Ovary (tissue), 10 donors: ENCODE data around the gene SLC16A10. TPM values are rescaled to one million over a fixed set of nuclear protein-coding genes. Genes with fewer than 3 reads are reported as not detected.

Experiments
- DNase-seq, 5 donors: peaks; one replicate each; pipeline ENCODE4 v3.0.0-alpha.2; 2019 to 2020
- H3K27ac ChIP-seq, 2 donors: fragments of 200-600 bp; one replicate each; pipeline versions ENCODE4 v1.5.1 to v1.8.0; 2019 to 2022
- H3K27me3 ChIP-seq: fragments of 200-600 bp; one replicate; pipeline ENCODE4 v1.8.0; 2022
- H3K36me3 ChIP-seq: fragments of 200-600 bp; sonication (generic); one replicate; pipeline ENCODE4 v1.5.1; 2019
- H3K4me1 ChIP-seq: one replicate; pipeline ENCODE4 v1.8.1; 2013; ENCODE audit warnings: mild to moderate bottlenecking, moderate library complexity; ENCODE audit not compliant: insufficient read depth
- H3K4me3 ChIP-seq: fragments of 200-600 bp; sonication (generic); one replicate; pipeline ENCODE4 v1.5.1; 2017
- H3K9me3 ChIP-seq, 2 donors: fragments of 200-600 bp in 1 of 2; sonication (generic) in 1 of 2; one replicate each; pipeline versions ENCODE4 v1.5.1 to v1.8.1; 2013 to 2019; ENCODE audit warnings: mild to moderate bottlenecking in 1 of 2, moderate library complexity in 1 of 2
- EP300 ChIP-seq: sonication (generic); formaldehyde crosslinking; IDR thresholded peaks from one replicate; pipeline ENCODE4 v1.6.1; 2017; ENCODE audit warnings: antibody characterized with exemption
- POLR2A ChIP-seq: fragments of 450-650 bp; IDR thresholded peaks from one replicate; pipeline ENCODE4 v1.6.1; 2017; ENCODE audit warnings: antibody characterized with exemption, mild to moderate bottlenecking, moderate library complexity
- WGBS, 3 donors: extraction: QIAGEN DNeasy Blood & Tissue Kit in 1 of 3; methylation state at CpG; one replicate each; pipeline versions ENCODE4 v1.1.5 to v1.1.7; 2013 to 2017; 5-methylcytosine and 5-hydroxymethylcytosine counted together
- intact Hi-C, 4 donors: fragments of 100-400 bp; cut with DNase I; formaldehyde crosslinking; loops; one replicate each; pipeline versions ENCODE4 v1.11.0 to v1.15.1; 2022 to 2023
- long read RNA-seq, 3 donors: library from polyadenylated mRNA in 2 of 3; unstranded in 2 of 3; transcript quantifications; one replicate each; pipeline ENCODE4 v2.0.0 and lab custom pipeline, GENCODE V29; 2021 to 2026
- polyA plus RNA-seq, 2 donors: library from polyadenylated mRNA; stranded (reverse); fragments of 200-250 nt in 1 of 2; fragments of 350-450 nt in 1 of 2; fragmentation: Illumina TruSeq in 1 of 2; extraction: RNeasy Lipid Tissue Mini Kit (QIAGEN cat#74804) in 1 of 2; gene quantifications; one replicate each; pipeline ENCODE4 v1.2.3, GENCODE V29; 2013 to 2014
- total RNA-seq, 7 donors: library from RNA; depleted of rRNA in 2 of 7; stranded (reverse); fragments of >200 nt in 2 of 7; fragmentation: NEBNext Ultra II Directional in 3 of 7; extraction: Animal tissue kit (Norgen Biotek cat#: 25700) in 3 of 7; gene quantifications; one replicate each; pipeline versions ENCODE4 v1.1.0 to v1.2.4, GENCODE V29; 2016 to 2023
- TF ChIP-seq, protein P1 (sequence below), 3 donors: fragments of 450-650 bp in 2 of 3; fragments of 200-600 bp in 1 of 3; IDR thresholded peaks; one replicate each; pipeline versions ENCODE4 v1.5.1 to v1.8.0; 2016 to 2022; ENCODE audit warnings: antibody characterized with exemption in 3 of 3, mild to moderate bottlenecking in 1 of 3
- donor health status: DM: no; HTN: no; CAD: no; lungs with moderate emphysema.
- donor health status: DM: no; HTN: no; CAD: no.
- donor health status: Bipolar disorder and iron deficiency.
- donor health status: DM: yes; HTN: yes; CAD: no.
- donor health status: DM: no; HTN: no; CAD: no.
- donor health status: DM: yes; HTN: yes; CAD: no.

The SLC16A10 gene
- total RNA-seq (10 to 100 TPM in 1 of 7 donors, 1 to 10 TPM in 6; 3.6 to 10.8 (median 4.6) TPM), polyA plus RNA-seq (under 1 TPM; 0.80 to 0.98 TPM)
- long read RNA-seq, donor 1 = 0 reads
- long read RNA-seq, donor 2, transcript SLC16A10-202 (6 exons, 2,508 nt) = major isoform, 7 of 8 reads
- long read RNA-seq, donor 2, partial matches to known transcripts = 0 of 8 reads
- long read RNA-seq, donor 2, other reads (novel, unspliced or antisense) = 0 of 8 reads
- long read RNA-seq, donor 3 = 0 reads

DNA sequence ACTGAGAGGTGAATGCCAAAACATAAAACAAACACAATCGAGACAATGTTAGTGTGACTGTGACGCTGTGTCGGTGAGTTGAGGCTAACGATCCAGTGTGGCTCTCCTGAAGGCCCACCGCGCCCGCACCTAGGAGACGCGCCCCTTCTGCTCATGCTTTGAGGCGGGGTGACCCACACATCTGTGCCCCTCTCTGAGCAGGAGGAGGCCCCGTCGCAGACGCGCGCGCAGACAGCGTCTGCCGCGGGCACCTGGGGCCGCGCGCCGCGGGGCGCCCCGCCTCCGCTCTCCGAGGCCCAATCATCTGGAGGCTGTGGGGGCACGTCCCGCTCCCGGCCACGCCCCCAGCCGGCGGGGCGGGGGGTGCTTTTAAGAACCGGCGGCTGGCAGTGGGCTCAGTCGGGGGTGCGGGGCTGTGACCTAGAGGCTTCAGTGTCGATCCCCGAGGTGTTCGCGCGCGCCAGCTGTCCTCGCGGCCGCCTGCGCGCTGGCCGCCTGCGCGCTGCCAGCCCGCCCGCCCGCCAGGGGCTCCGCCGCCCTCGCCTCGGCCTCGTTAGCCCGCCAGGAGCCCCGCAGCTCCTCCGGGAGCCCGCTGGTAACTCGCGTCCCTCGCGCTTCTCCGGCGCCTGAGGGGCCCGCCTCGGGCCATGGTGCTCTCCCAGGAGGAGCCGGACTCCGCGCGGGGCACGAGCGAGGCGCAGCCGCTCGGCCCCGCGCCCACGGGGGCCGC, at the start of gene SLC16A10:
Gene SLC16A10, plus strand, starts transcription at position 398 of the 730 bp plus-strand sequence. Its CDS starts 250 bp downstream, at position 648.
- 0 to 1% (median 1%) methylated on average over 51 to 86 of the region's 86 CpGs for WGBS, 3 donors
- intact Hi-C loops = loop anchor here in 1 of 4 donors (10.0 kb wide), 1 partner anchor 578 kb away; no protein-coding TSS in a partner anchor
- Histone ChIP-seq H3K27ac (peak within 1 kb of the TSS in 1 of 2 donors; percentile 57), H3K36me3 (no peaks in the 10 kb centered on the region), H3K4me3 (peak within 1 kb of the TSS; percentile 53), H3K9me3 (no peaks in the 10 kb centered on the region), H3K4me1 (no peaks in the 10 kb centered on the region), H3K27me3 (no peaks in the 10 kb centered on the region)
- DNase-seq = peak; percentile 71 to 84 (median 77)
- TF ChIP-seq POLR2A (peak; percentile 57), EP300 (no peak)
- TF ChIP-seq, protein P1, sequence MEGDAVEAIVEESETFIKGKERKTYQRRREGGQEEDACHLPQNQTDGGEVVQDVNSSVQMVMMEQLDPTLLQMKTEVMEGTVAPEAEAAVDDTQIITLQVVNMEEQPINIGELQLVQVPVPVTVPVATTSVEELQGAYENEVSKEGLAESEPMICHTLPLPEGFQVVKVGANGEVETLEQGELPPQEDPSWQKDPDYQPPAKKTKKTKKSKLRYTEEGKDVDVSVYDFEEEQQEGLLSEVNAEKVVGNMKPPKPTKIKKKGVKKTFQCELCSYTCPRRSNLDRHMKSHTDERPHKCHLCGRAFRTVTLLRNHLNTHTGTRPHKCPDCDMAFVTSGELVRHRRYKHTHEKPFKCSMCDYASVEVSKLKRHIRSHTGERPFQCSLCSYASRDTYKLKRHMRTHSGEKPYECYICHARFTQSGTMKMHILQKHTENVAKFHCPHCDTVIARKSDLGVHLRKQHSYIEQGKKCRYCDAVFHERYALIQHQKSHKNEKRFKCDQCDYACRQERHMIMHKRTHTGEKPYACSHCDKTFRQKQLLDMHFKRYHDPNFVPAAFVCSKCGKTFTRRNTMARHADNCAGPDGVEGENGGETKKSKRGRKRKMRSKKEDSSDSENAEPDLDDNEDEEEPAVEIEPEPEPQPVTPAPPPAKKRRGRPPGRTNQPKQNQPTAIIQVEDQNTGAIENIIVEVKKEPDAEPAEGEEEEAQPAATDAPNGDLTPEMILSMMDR (IDR thresholded peaks at IDR 0.05) = no peak

GRCh38 chr6:111038534-111039252, 48.6 kb upstream of the SLC16A10 start:
- Histone ChIP-seq H3K36me3 (no peaks in the 10 kb centered on the region), H3K4me3 (no peak overlapping the region), H3K27ac (no peak overlapping the region), H3K4me1 (no peaks in the 10 kb centered on the region), H3K9me3 (no peaks in the 10 kb centered on the region), H3K27me3 (no peaks in the 10 kb centered on the region)
- 90 to 93% (median 90%) methylated on average over 6 of the region's 6 CpGs for WGBS, 3 donors
- DNase-seq = no peak
- intact Hi-C loops = no loop called here
- TF ChIP-seq EP300 (no peak), POLR2A (no peak)
- TF ChIP-seq, protein P1 (IDR thresholded peaks at IDR 0.05) = no peak

- Histone ChIP-seq H3K27me3 (no peaks in the 10 kb centered on the region), H3K4me3 (no peak overlapping the region), H3K27ac (no peak overlapping the region), H3K9me3 (no peaks in the 10 kb centered on the region), H3K4me1 (no peaks in the 10 kb centered on the region), H3K36me3 (no peaks in the 10 kb centered on the region)
- WGBS, 3 donors = 79 to 88% (median 88%) methylated on average over 4 of the region's 4 CpGs
- intact Hi-C loops = no loop called here
- no peak for TF ChIP-seq POLR2A
- TF ChIP-seq, protein P1 (IDR thresholded peaks at IDR 0.05) = no peak
- TF ChIP-seq EP300 = no peak
- DNase-seq = no peak
Measured at GRCh38 chr6:111041917-111042316, 45.4 kb upstream of the SLC16A10 start.

- H3K9me3 ChIP-seq = no peaks in the 10 kb centered on the region
Measured at GRCh38 chr6:111047244-111047643, 40.1 kb upstream of the SLC16A10 start.

More at GRCh38 chr6:111047244-111047643, 40.1 kb upstream of the SLC16A10 start:
- Histone ChIP-seq H3K36me3 (no peaks in the 10 kb centered on the region), H3K4me1 (peaks cover 2% of the 10 kb centered on the region), H3K27ac (no peak overlapping the region), H3K4me3 (no peak overlapping the region), H3K27me3 (no peaks in the 10 kb centered on the region)
- no peak for DNase-seq
- TF ChIP-seq POLR2A = no peak
- intact Hi-C loops = no loop called here
- WGBS, 3 donors = 88 to 92% (median 90%) methylated on average over 8 of the region's 8 CpGs
